ENCODE data around the gene EIF3CL.
"Not testable (repeated sequence)": the region's sequence is repeated elsewhere in the genome, so short reads cannot be mapped to it uniquely, and the experiment has no call there.

- not testable (repeated sequence) for TF ChIP-seq CTCF (IDR thresholded peaks at IDR 0.05; ENCODE audit: low read depth, low read length); MAX (IDR thresholded peaks at IDR 0.05; ENCODE audit: low read depth, low read length); POLR2A (IDR thresholded peaks at IDR 0.05; ENCODE audit: extremely low read depth, insufficient read length); MYC (IDR thresholded peaks at IDR 0.05; ENCODE audit: low read depth, low read length)
Observed at GRCh38 chr16:28330232-28330631, 73.4 kb downstream of the EIF3CL start.
